Liver (tissue), 9 donors: ENCODE results near the gene DISP3. TPM values are rescaled to one million over a fixed set of nuclear protein-coding genes. Genes with fewer than 3 reads are reported as not detected.

Source experiments
- DNase-seq: peaks from one replicate; pipeline ENCODE4 v3.0.0-alpha.2; 2017; ENCODE audit warnings: low spot score
- H3K27ac ChIP-seq, 2 donors: one replicate each; pipeline ENCODE4 v1.7.0; 2013; ENCODE audit warnings: inconsistent platforms in 2 of 2, low read length in 2 of 2, control low read depth in 1 of 2, low read depth in 1 of 2, mild to moderate bottlenecking in 1 of 2
- H3K27me3 ChIP-seq, 4 donors: one replicate each; pipeline versions ENCODE4 v1.6.1 to v1.7.0; 2013; ENCODE audit warnings: low read length in 3 of 4, inconsistent platforms in 1 of 4, mild to moderate bottlenecking in 1 of 4, moderate library complexity in 1 of 4; ENCODE audit not compliant: control insufficient read depth in 4 of 4, insufficient read depth in 4 of 4
- H3K36me3 ChIP-seq, 4 donors: one replicate each; pipeline versions ENCODE4 v1.6.1 to v1.7.0; 2013; ENCODE audit warnings: low read length in 3 of 4, mild to moderate bottlenecking in 3 of 4, low read depth in 1 of 4, moderate library complexity in 1 of 4; ENCODE audit not compliant: control insufficient read depth in 4 of 4, insufficient read depth in 3 of 4
- H3K4me1 ChIP-seq, 4 donors: one replicate each; pipeline versions ENCODE4 v1.6.1 to v1.7.0; 2013; ENCODE audit warnings: low read length in 3 of 4, mild to moderate bottlenecking in 3 of 4, moderate library complexity in 1 of 4; ENCODE audit not compliant: control insufficient read depth in 4 of 4, insufficient read depth in 4 of 4
- H3K4me3 ChIP-seq, 3 donors: one replicate each; pipeline versions ENCODE4 v1.6.1 to v1.7.0; 2013; ENCODE audit warnings: low read length in 3 of 3, control low read depth in 1 of 3, low read depth in 1 of 3, mild to moderate bottlenecking in 1 of 3
- H3K9ac ChIP-seq, 2 donors: one replicate each; pipeline ENCODE4 v1.7.0; 2013; ENCODE audit warnings: low read length in 2 of 2, mild to moderate bottlenecking in 2 of 2, moderate library complexity in 2 of 2, control low read depth in 1 of 2, low read depth in 1 of 2
- H3K9me3 ChIP-seq, 4 donors: one replicate each; pipeline versions ENCODE4 v1.6.1 to v1.7.0; 2013; ENCODE audit warnings: low read length in 3 of 4; ENCODE audit not compliant: control insufficient read depth in 4 of 4
- EGR1 ChIP-seq, 2 donors: IDR thresholded peaks; 2 replicates each; pipeline ENCODE4 v1.6.1; 2016 to 2018; ENCODE audit warnings: antibody characterized with exemption in 2 of 2, low read depth in 2 of 2
- FOXA1 ChIP-seq: IDR thresholded peaks from 2 replicates; pipeline ENCODE4 v1.6.1; 2016; ENCODE audit warnings: antibody characterized with exemption
- FOXA2 ChIP-seq: IDR thresholded peaks from 2 replicates; pipeline ENCODE4 v1.6.1; 2016; ENCODE audit warnings: antibody characterized with exemption
- GABPA ChIP-seq, 2 donors: IDR thresholded peaks in 1 of 2; conservative IDR thresholded peaks in 1 of 2; 2 replicates each; pipeline ENCODE4 v1.6.1; 2016; ENCODE audit warnings: antibody characterized with exemption in 2 of 2, mild to moderate bottlenecking in 1 of 2, moderate library complexity in 1 of 2
- HNF4A ChIP-seq, 2 donors: conservative IDR thresholded peaks; 2 replicates each; pipeline ENCODE4 v1.6.1; 2016; ENCODE audit warnings: antibody characterized with exemption in 2 of 2, mild to moderate bottlenecking in 2 of 2
- JUND ChIP-seq, 2 donors: IDR thresholded peaks; 2 replicates each; pipeline ENCODE4 v1.6.1; 2016; ENCODE audit warnings: antibody characterized with exemption in 2 of 2
- RAD21 ChIP-seq, 2 donors: IDR thresholded peaks; 2 replicates each; pipeline ENCODE4 v1.6.1; 2016; ENCODE audit warnings: antibody characterized with exemption in 2 of 2, mild to moderate bottlenecking in 2 of 2
- RXRA ChIP-seq, 2 donors: IDR thresholded peaks; 2 replicates each; pipeline ENCODE4 v1.6.1; 2017 to 2018; ENCODE audit warnings: antibody characterized with exemption in 2 of 2, mild to moderate bottlenecking in 1 of 2
- SP1 ChIP-seq: IDR thresholded peaks from 2 replicates; pipeline ENCODE4 v1.6.1; 2018; ENCODE audit warnings: antibody characterized with exemption, mild to moderate bottlenecking
- TAF1 ChIP-seq: conservative IDR thresholded peaks from 2 replicates; pipeline ENCODE4 v1.6.1; 2016; ENCODE audit warnings: antibody characterized with exemption, mild to moderate bottlenecking
- WGBS: extraction: QIAGEN DNeasy Blood & Tissue Kit; methylation state at CpG from one replicate; pipeline ENCODE4 v1.1.7; 2013; 5-methylcytosine and 5-hydroxymethylcytosine counted together
- polyA plus RNA-seq, 2 donors: library from polyadenylated mRNA; stranded (reverse) in 1 of 2; unstranded in 1 of 2; fragments of 200-250 nt in 1 of 2; fragments of >200 nt in 1 of 2; fragmentation: Nextera tagmentation in 1 of 2; extraction: Ambion mirVana in 1 of 2; gene quantifications; one replicate each; pipeline versions ENCODE4 v1.2.1 to v1.2.3, GENCODE V29; 2013 to 2015
- total RNA-seq, 2 donors: library from RNA; depleted of rRNA; stranded (reverse); fragments of >200 nt; gene quantifications; one replicate each; pipeline ENCODE4 v1.2.3, GENCODE V29; 2014
- TF ChIP-seq, protein P1 (sequence below): fragments of 150-350 bp; IDR thresholded peaks from 2 replicates; pipeline ENCODE4 v1.5.1; 2017; ENCODE audit warnings: improper control_type of control experiment, low read depth, low read length; ENCODE audit not compliant: missing input control
- TF ChIP-seq, protein P2 (sequence below): IDR thresholded peaks from 2 replicates; pipeline ENCODE4 v1.6.1; 2016; ENCODE audit warnings: antibody characterized with exemption, mild to moderate bottlenecking
- TF ChIP-seq, protein P3 (sequence below): IDR thresholded peaks from 2 replicates; pipeline ENCODE4 v1.6.1; 2016; ENCODE audit warnings: antibody characterized with exemption
- TF ChIP-seq, protein P4 (sequence below): IDR thresholded peaks from 2 replicates; pipeline ENCODE4 v1.6.1; 2016; ENCODE audit warnings: antibody characterized with exemption
- TF ChIP-seq, protein P5 (sequence below): IDR thresholded peaks from 2 replicates; pipeline ENCODE4 v1.6.1; 2016; ENCODE audit warnings: antibody characterized with exemption
- donor health status: healthy.
- donor health status: healthy.
- donor health status: healthy.
- donor health status: healthy.
- donor health status: healthy.

The DISP3 gene
- total and polyA plus RNA-seq, 4 donors, result 0.02 to 0.08 TPM; not detected in 2

DNA sequence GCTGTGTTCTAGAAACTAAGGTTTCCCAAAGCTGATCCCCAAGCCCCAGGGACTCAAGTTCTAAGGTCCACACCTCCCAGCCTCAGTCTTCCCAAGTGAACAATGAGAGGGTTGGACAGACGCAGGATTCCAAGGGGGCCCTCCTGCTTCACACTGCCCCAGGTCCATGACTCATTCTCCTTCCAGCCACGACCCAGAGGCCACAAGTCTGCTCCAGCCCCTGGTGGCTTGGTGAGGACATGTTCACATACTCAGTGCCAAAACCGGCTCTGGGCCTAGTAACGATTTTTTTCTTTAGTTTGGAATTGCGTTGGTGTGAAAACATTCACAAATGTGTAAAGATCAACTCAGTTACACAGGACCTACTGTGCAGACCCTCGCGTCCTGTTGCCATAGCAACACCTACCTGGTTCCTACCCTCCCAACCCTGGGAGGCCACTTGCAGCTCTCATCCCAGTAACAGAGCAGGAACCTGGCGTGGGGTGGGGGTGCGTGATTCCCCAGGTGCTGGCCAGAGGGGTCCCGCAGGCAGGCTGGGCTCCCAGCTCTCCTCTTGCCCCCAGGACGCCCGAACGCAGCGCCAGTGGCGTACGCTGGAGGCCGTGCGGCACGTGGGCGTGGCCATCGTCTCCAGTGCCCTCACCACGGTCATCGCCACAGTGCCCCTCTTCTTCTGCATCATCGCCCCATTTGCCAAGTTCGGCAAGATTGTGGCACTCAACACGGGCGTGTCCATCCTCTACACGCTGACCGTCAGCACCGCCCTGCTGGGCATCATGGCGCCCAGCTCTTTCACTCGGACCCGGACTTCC, 57.0 kb downstream of the DISP3 start:
- no peaks in the 10 kb centered on the region for H3K9me3 ChIP-seq
- 89% methylated on average over 33 of the region's 33 CpGs for WGBS
- no peaks in the 10 kb centered on the region for H3K36me3 ChIP-seq
- no peak for DNase-seq
- H3K4me1 ChIP-seq, result no peaks in the 10 kb centered on the region
- no peak overlapping the region for H3K4me3 ChIP-seq
- H3K27ac ChIP-seq, result no peak overlapping the region
- H3K27me3 ChIP-seq, result no peaks in the 10 kb centered on the region
- no peak overlapping the region for H3K9ac ChIP-seq
- TF ChIP-seq SP1, result no peak
- TF ChIP-seq FOXA1, result no peak
- no peak for TF ChIP-seq FOXA2
- no peak for TF ChIP-seq TAF1
- TF ChIP-seq HNF4A (conservative IDR thresholded peaks at IDR 0.05), result no peak
- TF ChIP-seq, protein P1, sequence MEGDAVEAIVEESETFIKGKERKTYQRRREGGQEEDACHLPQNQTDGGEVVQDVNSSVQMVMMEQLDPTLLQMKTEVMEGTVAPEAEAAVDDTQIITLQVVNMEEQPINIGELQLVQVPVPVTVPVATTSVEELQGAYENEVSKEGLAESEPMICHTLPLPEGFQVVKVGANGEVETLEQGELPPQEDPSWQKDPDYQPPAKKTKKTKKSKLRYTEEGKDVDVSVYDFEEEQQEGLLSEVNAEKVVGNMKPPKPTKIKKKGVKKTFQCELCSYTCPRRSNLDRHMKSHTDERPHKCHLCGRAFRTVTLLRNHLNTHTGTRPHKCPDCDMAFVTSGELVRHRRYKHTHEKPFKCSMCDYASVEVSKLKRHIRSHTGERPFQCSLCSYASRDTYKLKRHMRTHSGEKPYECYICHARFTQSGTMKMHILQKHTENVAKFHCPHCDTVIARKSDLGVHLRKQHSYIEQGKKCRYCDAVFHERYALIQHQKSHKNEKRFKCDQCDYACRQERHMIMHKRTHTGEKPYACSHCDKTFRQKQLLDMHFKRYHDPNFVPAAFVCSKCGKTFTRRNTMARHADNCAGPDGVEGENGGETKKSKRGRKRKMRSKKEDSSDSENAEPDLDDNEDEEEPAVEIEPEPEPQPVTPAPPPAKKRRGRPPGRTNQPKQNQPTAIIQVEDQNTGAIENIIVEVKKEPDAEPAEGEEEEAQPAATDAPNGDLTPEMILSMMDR, result no peak
- no peak for TF ChIP-seq JUND (IDR thresholded peaks at IDR 0.05)
- TF ChIP-seq, protein P2, sequence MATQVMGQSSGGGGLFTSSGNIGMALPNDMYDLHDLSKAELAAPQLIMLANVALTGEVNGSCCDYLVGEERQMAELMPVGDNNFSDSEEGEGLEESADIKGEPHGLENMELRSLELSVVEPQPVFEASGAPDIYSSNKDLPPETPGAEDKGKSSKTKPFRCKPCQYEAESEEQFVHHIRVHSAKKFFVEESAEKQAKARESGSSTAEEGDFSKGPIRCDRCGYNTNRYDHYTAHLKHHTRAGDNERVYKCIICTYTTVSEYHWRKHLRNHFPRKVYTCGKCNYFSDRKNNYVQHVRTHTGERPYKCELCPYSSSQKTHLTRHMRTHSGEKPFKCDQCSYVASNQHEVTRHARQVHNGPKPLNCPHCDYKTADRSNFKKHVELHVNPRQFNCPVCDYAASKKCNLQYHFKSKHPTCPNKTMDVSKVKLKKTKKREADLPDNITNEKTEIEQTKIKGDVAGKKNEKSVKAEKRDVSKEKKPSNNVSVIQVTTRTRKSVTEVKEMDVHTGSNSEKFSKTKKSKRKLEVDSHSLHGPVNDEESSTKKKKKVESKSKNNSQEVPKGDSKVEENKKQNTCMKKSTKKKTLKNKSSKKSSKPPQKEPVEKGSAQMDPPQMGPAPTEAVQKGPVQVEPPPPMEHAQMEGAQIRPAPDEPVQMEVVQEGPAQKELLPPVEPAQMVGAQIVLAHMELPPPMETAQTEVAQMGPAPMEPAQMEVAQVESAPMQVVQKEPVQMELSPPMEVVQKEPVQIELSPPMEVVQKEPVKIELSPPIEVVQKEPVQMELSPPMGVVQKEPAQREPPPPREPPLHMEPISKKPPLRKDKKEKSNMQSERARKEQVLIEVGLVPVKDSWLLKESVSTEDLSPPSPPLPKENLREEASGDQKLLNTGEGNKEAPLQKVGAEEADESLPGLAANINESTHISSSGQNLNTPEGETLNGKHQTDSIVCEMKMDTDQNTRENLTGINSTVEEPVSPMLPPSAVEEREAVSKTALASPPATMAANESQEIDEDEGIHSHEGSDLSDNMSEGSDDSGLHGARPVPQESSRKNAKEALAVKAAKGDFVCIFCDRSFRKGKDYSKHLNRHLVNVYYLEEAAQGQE, result no peak
- TF ChIP-seq GABPA (IDR thresholded peaks at IDR 0.05 in 1 of 2, conservative IDR thresholded peaks at IDR 0.05 in 1 of 2), result no peak
- TF ChIP-seq RXRA (IDR thresholded peaks at IDR 0.05), result no peak
- no peak for TF ChIP-seq EGR1 (IDR thresholded peaks at IDR 0.05; ENCODE audit: low read depth in 2 of 2)
- TF ChIP-seq, protein P3, sequence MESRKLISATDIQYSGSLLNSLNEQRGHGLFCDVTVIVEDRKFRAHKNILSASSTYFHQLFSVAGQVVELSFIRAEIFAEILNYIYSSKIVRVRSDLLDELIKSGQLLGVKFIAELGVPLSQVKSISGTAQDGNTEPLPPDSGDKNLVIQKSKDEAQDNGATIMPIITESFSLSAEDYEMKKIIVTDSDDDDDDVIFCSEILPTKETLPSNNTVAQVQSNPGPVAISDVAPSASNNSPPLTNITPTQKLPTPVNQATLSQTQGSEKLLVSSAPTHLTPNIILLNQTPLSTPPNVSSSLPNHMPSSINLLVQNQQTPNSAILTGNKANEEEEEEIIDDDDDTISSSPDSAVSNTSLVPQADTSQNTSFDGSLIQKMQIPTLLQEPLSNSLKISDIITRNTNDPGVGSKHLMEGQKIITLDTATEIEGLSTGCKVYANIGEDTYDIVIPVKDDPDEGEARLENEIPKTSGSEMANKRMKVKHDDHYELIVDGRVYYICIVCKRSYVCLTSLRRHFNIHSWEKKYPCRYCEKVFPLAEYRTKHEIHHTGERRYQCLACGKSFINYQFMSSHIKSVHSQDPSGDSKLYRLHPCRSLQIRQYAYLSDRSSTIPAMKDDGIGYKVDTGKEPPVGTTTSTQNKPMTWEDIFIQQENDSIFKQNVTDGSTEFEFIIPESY, result no peak
- TF ChIP-seq, protein P4, sequence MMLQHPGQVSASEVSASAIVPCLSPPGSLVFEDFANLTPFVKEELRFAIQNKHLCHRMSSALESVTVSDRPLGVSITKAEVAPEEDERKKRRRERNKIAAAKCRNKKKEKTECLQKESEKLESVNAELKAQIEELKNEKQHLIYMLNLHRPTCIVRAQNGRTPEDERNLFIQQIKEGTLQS, result no peak
- TF ChIP-seq RAD21 (IDR thresholded peaks at IDR 0.05), result no peak
- TF ChIP-seq, protein P5, sequence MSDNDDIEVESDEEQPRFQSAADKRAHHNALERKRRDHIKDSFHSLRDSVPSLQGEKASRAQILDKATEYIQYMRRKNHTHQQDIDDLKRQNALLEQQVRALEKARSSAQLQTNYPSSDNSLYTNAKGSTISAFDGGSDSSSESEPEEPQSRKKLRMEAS, result no peak
